ENCODE measurements around the gene UCK1.

DNA sequence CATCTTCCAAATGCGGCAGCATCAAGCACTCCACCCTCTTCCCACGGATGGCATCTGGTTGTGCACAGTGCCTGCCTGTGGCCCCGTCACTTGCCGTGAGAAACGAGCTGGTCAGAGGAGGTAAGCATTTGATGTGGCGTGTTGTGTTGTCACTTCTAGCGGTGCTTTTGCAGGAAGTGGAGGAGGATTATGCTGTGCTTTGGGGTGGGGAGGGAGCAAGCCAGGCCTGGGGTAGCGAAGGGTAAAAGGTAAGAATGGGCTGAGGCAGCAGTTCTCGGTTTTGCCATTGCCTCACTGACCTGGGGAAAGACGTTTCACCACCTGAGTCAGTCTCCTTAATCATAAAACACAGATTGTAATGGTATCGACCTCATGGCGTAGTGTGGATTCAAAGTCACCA, 30.7 kb downstream of the UCK1 start:
- TF ChIP-seq, protein P1, sequence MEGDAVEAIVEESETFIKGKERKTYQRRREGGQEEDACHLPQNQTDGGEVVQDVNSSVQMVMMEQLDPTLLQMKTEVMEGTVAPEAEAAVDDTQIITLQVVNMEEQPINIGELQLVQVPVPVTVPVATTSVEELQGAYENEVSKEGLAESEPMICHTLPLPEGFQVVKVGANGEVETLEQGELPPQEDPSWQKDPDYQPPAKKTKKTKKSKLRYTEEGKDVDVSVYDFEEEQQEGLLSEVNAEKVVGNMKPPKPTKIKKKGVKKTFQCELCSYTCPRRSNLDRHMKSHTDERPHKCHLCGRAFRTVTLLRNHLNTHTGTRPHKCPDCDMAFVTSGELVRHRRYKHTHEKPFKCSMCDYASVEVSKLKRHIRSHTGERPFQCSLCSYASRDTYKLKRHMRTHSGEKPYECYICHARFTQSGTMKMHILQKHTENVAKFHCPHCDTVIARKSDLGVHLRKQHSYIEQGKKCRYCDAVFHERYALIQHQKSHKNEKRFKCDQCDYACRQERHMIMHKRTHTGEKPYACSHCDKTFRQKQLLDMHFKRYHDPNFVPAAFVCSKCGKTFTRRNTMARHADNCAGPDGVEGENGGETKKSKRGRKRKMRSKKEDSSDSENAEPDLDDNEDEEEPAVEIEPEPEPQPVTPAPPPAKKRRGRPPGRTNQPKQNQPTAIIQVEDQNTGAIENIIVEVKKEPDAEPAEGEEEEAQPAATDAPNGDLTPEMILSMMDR (IDR thresholded peaks at IDR 0.05; ENCODE audit: low read depth, low read length, poor library complexity, severe bottlenecking) = no peak
- TF ChIP-seq EZH2phosphoT487 (IDR thresholded peaks at IDR 0.05; ENCODE audit: borderline replicate concordance, low read length) = no peak

Data from DOHH2 (cell line).